Measurements from ENCODE around the gene CD274.

CD274 gene

DNA sequence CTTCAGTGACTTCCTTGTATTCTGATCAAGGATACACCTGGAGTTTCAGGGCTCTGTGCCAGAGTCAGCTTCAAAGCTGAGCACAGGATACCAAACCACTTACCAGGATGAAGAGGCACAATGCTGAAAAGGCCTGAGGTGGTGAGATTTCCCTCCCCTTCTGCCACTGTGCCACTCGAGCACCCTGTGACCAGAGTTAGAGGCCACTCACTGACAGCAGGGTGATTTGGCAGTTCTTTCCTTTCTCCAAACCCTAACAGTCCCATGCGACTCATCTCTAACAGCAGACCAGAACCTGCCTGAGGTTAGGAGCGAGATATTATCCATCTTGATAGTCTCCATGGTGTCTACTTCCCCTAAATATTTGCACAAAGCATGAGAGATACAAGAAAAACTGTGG lies 14.4 kb upstream of the CD274 start:
- no peak for TF ChIP-seq CTCF (IDR thresholded peaks at IDR 0.05; ENCODE audit: low read depth, low read length)
- H3K4me3 ChIP-seq (ENCODE audit: low read depth, low read length), result no peak overlapping the region

DNA sequence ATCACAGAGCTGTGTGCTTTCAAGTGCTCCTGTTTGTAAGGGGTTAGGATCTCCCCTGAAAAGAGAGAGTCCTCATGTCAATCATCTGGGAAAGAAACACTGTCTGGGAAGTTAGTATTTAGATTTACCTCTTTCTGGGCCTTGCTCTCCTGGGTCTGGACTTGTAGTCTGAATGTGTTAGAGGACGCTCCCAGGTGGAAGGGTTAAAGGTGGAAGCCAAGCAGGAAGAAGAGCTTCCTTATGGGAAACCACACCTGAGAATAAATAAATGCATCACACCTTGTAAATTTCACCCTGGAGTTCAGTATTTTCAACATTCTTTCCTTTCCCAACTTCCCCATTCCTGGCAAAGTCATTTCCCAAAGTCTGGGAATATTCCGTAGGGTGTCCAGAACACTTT lies 13.9 kb upstream of the CD274 start:
- no peak for TF ChIP-seq CTCF (IDR thresholded peaks at IDR 0.05; ENCODE audit: low read depth, low read length)
- peak overlapping the region; percentile 67 for H3K4me3 ChIP-seq (ENCODE audit: low read depth, low read length)

DNA sequence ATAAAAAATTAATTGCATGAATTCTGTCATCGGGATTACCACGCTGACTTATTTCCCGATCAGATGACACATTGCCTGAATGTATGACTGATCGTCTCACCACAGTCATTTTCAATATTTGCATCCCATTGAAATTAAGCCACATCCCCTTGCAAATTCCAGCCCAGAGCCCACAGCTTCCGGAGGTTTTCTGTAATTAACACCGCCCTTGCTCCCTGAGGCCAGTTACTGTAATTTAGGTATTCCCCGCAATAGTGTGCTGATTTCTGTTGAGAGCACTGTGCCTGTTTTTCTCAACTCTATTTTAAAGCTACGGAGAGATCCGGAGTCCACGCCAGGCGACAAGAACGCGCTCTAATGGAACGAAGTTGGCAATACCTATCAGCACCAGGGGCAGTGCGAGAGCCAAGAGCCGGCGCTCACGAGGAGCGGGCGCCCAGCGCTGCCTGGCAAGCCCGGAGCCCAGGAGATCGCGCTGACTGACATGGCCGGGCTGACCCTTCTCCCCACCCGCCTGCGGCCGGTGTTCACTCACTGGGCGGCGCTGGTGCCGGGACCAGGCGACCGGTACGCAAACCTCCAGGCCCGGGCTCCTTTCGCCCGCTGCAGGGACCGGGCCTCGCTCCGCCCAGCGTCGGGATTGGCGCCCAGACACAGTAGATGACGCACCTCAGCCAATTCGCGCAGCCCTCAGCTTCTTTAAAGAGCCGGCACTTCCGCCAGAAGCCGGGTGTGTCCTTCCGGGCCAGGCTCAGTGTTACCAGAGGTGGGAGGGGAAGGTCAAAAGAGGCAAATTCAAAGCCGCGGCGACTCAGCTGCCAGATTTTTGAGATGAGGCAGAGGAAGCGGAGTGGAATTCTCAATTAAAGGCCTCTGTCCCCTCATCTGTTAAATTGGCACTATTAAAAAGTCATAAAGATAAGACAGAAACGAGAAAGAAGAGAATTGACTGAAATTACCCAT lies 12.8 kb upstream of the CD274 start, which contains the start of gene PLGRKT:
Gene PLGRKT, minus strand, starts transcription at position 672 of the 963 bp plus-strand sequence. CDS start 5,948 bp downstream, outside the sequence.
- 0 out of 2 replicates have a peak, but pooled peaks have one; percentile 3 for TF ChIP-seq CTCF (IDR thresholded peaks at IDR 0.05; ENCODE audit: low read depth, low read length)
- peak within 1 kb of the TSS; percentile 67 for H3K4me3 ChIP-seq (ENCODE audit: low read depth, low read length)

- peak overlapping the region; percentile 67 for H3K4me3 ChIP-seq (ENCODE audit: low read depth, low read length)
- no peak for TF ChIP-seq CTCF (IDR thresholded peaks at IDR 0.05; ENCODE audit: low read depth, low read length)
These were observed 11.8 kb upstream of the CD274 start for GRCh38 chr9:5438301-5439162.

- TF ChIP-seq CTCF (IDR thresholded peaks at IDR 0.05; ENCODE audit: low read depth, low read length), result no peak
- no peak overlapping the region for H3K4me3 ChIP-seq (ENCODE audit: low read depth, low read length)
These were observed 9.9 kb upstream of the CD274 start for GRCh38 chr9:5440426-5440825.

- no peak for TF ChIP-seq CTCF (IDR thresholded peaks at IDR 0.05; ENCODE audit: low read depth, low read length)
- H3K4me3 ChIP-seq (ENCODE audit: low read depth, low read length), result no peak overlapping the region
These were observed 9.3 kb upstream of the CD274 start for GRCh38 chr9:5441043-5441442.

Data from WI38 (cell line).